GM18517 (cell line): ENCODE data around the gene ZDHHC8.

Source experiments
- ATAC-seq: cut with Tn5 transposase; IDR thresholded peaks from one replicate; pipeline ENCODE4 v1.9.1; 2021; ENCODE audit warnings: mild to moderate bottlenecking, moderate library complexity; ENCODE audit not compliant: unreplicated experiment

The ZDHHC8 gene

DNA sequence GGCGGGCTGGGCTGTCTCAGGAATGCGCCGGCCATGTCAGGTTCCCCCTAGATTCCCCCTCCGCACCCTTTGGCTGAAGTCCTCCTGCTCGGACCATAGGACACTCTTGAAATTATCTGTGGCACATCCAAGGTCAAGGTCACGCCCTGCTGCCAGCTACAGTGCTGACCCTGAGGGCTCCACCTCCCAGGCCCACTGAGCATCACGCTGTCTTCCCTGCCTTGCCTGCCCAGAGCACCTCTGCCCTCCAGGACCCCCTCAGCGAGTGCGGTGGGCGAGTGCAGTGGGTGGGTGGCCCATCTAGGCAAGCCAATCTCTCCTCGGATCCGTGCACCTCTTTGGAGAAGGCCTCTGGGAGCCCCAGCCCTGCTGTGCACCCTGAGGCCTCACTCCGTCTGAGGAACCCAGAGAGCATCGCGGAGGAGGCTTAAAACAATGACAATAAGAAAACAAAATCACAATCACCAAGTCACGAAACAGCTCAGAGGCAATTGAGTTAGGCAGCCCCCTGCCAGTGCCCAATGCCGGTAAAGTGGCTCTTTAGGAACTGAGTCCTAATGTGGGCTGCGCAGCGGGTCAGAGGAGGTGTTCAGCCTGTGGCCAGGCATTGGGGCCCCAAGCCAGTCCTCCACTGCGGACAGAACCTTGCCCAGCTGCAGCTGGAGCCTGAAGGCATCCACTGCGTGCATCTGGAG, 45.8 kb downstream of the ZDHHC8 start:
- no peak for ATAC-seq

DNA sequence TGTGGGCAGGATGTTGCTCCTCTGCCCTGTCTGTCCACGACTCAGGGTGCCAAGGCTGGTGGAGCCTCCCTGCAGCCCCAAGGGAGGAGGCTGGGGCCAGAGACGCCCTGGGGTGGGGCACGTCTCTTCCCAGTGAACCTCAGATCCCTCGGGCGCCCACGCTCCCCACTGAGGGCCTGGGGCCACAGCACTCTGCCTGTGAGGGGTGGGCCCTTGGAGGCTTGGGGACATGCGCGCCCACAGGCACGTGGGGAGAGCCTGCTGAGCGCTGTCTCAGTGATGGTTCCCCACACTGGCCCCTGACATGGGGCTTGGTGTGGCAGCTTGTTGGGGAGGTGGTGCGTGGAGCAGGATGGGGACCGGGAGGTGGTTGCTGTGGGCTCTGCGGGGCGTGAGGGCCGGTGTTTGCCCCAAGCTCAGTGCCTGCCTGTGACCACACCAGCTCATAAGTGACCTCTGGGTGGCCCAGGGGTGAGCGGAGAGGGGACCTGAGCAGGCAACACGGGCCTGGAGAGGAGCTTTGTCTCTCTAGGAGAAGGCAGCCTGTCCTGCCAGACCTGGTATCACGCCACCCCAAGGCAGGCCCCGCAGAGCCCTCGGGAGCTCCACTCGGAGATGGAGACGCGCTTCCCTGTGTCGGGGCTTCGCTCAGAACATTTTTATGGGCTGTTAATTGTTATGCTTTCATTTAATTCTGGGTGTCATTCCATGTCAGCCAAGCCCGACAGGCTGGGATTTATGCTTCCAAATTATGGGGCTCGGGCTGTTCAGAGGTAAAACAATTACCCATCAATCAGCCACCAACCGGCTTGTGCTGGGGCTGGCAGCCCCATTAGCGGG, 46.7 kb downstream of the ZDHHC8 start:
- no peak for ATAC-seq

DNA sequence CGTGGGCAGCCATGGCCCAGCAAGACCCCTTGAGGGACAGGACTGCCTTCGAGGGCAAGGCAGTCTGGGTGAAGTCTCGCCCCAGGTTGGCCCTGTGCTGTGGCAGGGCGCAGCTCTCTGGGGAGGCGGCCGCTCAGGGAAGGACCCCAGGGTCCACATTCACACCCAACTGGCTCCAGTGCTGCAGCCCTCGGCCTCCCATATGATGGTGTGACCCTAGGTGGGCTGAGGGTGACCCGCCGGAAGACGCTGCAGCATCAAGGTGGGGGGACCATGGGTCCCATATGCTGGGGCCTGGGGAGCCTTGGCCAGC, 47.3 kb downstream of the ZDHHC8 start:
- ATAC-seq, result no peak

DNA sequence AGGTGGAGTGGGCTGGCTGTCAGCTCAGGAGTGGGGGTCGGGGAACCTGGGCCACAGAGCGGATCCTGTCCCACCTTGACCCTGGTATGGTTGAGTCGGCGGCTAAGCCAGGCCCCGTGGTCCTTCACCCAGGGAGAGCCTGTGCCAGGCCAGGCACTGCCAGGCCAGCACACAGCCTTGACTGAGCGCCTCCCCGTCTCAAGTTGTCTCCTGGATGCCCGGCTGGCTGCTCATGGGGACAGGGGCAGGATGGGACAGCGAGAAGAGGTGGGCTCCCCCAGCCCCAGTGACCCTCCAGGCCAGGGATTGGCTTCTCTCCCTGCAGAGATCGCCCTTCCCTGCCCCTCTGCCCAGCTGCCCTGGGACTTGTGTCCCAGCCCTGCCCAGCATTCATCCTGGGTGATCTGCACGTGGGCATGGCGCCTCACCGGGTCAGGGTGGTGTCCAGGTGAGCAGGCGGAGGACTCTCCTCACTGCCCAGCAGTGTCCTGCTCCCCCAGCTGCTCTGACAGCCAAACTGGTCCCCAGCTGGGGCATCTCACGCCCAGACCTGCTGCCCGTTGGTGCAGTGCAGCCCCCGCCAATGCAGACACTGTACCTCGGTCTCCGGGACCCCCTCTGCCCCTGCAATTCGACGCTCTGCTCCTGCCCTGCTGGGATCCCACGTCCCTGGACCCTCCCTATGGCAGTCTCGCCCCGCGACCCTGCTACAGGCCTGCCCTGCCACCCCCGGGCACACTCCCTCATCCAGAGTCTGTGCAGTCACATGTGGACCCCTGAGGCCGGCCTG, 48.0 kb downstream of the ZDHHC8 start:
- ATAC-seq, result no peak

DNA sequence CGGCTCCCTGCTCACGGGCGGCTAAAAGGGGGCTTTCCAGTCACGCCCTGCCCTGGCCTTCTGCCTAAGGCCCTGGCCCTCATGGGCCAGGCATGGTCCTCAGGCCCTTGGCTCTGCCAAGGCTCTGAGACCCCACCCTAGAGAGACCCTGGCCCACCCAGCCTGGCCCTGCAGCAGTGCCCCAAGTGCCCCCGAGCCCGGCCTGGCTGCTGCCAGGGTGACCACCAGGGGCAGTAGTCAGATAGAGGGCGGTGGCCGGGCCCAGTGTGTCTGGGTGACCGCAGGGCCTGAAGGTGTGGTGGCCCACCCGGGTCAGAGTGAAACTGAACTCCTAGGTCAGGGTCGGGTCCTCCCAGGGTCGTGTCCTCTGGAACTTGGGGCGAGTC, 48.6 kb downstream of the ZDHHC8 start:
- no peak for ATAC-seq

DNA sequence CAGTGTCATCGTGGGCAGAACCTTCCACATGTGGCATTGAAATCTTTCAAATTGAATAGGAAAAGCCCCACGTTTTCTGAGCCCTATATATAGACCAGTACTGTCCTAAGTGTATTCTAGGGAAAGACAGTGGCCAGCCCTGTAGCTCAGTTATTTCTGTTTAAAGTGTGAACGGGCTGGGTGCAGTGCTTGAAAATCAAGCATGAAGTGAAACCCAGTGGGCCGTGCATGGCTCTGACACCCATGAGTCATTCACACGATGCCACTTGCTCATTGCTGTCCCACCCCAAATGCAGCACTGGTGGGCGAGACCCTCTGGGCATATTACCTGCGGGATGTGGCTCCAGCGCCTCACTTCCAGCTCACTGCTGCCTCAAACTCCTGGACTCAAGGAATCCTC, 49.0 kb downstream of the ZDHHC8 start:
- ATAC-seq, result no peak

DNA sequence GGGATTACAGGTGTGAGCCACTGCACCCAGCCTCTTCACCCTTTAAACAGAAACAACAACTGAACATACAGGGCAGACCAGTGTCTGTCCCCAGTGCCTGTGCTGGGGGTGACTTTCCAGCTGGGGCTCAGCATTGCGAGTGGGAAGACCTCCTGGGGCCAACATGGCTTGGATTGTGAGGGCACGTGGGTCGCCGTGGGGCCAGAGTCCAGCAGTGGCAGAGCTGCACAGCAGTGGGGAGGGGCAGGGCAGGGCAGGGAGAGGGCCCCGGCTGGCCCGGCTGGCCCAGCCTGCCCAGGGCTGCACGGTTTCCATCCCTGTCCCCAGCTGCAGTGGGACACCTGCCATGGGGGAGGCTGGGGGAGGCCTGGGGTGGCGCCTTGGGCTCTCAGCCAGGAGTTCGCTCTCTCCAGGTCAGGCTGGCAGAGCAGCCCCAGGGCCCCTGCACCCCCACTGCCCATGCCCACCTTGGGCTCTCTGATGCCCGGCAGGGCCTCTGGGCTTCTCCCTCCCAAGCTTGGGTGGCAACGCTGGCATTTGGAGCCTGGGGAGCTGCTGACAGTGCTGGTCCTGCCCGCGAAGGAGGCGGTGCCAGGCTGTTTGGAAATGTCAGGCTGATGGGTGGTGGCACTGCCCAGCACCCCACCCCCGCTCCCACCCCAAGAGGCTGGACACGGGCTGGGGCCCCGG, 49.7 kb downstream of the ZDHHC8 start:
- no peak for ATAC-seq

DNA sequence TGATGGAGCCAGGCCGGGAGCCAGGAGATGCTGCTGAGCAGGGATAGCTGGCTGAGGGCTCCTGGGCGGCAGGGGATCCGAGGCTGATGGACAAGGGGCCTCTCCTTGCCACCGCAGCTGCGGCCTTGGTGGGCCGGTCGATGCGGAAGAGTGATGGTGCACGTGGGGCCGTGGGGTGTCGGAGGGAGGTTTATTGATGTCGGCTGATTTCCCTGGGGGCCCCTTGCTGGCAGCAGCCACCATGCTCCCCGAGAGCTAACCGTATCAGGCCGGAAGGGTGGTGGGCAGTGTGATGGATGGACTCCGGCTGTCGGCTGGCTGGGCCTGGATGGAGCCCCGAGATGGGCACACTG, 50.3 kb downstream of the ZDHHC8 start:
- ATAC-seq, result no peak

DNA sequence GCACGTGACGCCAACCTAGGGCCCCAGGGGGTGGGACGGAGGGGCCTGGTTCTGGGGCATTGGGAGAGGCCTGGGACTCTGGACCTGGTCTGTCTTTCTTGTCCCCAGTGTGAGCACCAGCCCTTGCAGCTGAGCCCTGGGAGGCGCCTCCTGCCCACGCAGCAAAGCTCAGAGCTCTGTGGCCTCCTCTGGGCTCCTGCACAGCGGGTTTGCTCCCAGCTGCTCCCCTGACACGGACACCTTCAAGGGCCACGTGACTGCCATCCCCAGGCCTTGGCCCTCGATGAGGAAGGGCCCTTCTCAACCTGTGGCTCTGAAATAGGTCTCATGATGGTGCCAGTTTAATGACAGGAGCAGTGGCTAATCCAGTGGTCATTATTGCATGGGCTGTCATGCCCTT, 50.8 kb downstream of the ZDHHC8 start:
- no peak for ATAC-seq

DNA sequence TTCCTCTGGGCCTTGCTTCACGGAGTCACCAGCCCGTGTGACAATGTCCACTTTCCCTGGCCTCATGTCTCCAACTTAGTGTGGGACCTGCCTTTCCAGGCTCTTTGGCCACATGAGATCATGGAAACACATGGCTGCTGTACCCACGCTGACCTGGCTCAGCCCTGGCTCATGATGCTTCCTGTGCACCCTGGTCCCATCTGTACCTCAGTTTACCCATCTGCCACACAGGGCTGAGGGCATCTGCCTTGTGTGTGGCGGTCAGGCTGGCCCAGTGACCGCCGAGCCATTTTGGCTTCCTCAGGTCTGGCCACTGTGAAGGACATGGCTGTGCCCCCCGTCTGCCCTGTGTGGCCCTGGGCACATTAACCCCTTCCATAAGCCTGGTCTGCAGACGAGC, 51.5 kb downstream of the ZDHHC8 start:
- ATAC-seq, result no peak

DNA sequence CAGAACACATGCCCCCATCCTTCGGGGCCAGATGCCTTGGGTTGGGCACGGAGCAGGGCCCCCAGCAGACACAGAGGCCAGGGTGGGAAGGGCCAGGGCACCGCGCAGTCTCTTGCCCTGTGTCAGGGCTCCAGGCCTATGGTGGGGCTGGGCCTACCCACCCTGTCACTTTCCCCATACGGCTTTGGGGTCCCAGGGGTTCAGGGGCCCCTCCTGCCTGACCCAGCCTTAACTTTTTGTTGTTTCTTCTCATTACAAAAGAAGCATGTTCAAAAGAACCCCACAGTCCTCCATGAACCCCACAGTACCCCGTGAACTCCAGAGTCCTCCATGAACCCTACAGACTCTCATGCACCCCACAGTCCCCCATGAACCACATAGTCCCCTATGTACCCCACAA, 52.2 kb downstream of the ZDHHC8 start:
- no peak for ATAC-seq

DNA sequence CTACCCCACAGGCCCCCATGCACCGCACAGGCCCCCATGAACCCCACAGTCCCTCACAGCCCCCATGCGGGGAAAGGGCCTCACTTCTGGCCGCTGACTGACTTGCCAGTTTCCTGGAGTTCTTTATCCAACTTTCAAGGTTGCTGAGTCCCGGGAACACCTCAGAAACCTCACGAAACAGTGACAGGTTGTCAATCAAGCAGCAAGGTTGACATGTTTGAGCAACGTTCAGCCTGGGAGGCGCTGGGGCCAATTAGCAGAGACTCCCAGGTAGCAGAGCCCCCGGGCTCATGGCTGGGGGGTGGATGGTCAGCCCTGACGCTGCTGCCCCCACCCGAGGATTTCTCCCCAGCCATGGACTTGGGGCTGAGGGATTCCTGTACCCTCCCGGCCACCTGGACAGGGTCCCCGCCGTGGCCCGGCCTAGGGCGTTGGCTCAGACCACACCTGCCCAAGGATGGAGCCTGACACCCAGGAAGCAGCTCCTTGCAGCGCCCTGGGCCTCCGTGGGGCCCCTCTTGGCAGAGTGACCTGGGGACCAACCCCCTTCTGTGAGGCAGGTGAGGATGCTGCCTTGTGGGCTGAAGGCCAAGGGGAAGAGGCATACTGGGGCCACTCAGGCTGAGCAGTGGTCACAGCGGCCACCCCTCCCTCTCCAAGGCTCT, 53.0 kb downstream of the ZDHHC8 start:
- no peak for ATAC-seq

DNA sequence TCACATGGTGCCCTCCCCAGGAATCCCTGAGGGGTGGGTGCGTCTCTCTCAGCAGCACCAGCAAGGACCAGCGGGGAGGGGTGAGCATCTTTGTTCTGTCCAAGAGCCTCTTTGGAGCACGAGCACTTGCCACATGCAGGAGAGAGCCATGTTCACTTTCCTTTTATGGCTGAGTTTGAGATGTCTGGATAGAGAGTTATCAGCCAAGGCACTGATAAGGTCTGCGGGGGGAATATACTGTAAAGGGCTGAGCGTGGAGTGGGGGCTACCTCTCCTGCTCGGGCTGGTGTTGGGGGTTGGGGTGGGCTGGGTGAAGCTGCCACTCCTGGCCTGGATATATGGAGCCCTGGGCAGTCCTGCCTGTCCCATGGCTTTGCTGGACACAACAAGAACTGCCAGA, 54.1 kb downstream of the ZDHHC8 start:
- no peak for ATAC-seq

DNA sequence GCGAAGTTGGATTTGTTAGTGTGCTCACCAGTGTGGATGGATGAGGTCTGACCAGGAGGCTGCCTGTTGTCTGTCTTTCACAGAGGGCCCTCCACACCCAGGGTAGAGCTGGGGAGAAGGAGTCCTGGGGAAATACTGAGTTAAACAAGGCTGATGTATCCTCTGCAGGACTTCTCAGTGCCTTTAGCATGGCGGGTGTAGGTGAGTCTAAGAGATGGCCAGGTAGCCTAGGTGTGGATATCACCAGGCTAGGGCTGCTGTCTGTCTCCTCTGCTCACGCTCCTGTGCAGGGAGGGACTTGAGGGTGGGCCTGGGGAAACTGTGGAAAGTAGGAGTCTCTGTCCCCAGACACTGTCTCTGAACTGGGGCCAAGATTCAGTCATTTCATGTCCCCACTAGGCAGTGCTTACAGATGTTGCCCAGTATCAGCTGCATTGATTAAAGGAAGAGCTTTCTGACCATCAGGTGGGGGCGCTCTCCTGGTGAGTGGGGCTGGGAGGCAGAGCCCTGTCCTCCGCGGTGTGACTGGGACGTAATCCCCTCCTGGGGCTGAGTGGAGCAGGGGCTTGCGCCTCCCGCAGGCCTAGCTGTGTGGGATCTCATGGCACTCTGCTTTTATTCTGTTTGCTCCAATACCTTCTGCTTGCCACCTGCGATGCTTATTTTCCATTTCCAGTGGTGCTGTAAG, 54.7 kb downstream of the ZDHHC8 start:
- no peak for ATAC-seq

DNA sequence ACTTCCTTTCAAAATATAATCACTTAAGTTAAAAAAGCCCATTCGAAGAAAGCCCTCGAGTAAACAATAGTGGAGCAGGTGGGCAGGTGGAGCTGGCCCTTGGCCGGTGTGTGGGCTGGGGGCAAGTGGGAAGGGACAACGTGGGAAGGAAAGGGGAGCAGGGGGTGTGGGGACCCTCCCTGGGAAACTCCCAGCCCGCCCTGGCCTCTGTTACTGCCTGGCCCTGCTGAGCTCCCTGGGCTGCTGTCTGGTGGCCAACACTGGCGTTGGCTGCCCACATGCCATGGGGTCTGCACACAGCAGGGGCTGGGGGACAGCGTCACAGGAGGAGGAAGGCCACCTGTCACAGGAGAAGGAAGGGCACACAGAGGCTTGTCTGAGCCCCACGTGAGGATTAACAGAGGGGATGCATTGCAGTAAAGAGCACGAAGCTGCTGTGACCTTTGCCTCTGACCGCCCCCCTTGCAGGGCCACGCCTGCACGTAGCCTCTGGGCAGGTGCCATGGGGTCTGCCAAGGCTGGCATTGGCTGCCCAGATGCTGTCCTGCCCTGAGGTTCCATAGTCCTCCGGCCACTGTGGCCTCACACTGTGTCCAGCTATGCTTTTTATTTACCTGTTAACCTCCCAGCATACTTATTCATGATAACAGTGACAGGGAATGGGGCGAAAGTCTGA, 55.4 kb downstream of the ZDHHC8 start:
- ATAC-seq, result no peak

DNA sequence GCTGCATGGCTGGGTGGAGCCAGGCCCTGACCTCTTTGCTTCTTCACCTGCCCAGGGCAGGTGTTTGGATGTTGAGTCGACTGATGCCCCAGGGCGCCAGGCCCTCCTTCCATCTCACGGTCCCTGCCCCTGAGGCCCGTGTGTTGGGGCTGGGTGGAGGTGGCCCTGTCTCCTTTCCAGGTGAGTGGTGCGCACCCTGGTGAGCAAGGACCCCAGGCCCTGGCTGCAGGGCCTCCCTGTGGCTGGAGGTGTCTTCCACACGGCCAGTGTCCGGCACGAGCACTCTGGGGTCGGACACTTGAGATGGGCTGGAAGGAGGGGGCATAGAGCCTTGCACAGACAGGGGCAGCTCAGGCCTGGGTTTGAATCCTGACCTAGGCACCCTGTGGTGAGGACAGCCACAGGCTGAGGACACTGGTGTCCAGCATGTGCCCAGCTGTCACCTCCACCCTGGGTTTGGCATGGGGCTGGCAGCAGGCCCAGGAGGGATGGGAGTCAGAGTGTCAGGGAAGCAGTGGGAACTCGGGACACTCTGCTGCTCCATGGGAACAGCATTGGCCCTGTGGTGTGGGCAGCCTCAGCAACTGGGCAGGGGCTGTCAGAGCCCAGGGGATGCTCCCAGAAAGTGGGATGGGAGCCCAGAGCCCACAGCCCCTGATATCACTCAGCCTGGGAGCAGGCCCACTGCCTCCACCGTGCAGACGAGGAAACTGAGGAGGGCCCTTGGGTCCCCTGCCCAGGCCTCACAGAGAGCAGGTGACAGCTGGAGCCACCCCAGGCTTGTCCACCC, 56.4 kb downstream of the ZDHHC8 start:
- no peak for ATAC-seq

DNA sequence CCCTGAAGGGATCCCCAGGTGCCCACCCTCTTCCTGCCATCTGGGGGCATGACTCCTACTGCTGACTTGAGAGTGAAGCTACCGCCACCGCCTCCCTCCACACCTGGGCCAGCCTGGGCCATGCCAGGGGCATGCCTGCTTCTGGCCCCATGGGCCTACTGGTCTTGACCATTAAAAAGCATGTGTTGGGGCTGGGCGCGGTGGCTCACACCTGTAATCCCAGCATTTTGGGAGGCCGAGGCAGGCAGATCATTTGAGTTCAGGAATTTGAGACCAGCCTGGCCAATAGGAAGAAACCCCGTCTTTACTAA, 56.9 kb downstream of the ZDHHC8 start:
- no peak for ATAC-seq

DNA sequence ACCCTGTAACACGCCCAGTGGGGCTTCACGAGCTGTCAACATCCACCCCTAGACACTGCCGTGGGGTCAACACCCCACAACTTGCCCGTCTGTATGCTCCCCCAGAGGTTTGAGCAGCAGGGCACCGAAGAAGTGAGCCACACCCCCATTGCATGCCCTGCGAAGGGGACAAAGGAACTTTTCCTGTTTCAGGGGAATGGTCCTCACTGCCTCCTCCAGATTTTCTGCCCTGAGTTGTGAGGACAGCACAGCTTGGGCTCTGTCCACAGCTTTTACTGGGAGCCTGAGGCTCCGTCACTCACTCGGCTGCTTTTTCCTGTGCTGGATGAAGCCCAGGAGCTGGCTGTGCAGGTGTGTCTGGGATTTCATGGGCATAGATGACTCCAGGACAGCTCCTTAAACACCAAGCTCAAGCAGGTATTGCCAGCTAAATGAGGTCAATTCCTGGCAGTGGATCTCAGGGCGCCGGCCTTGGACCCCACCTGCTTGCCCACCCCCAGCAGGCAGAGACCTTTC, 59.5 kb downstream of the ZDHHC8 start:
- no peak for ATAC-seq

DNA sequence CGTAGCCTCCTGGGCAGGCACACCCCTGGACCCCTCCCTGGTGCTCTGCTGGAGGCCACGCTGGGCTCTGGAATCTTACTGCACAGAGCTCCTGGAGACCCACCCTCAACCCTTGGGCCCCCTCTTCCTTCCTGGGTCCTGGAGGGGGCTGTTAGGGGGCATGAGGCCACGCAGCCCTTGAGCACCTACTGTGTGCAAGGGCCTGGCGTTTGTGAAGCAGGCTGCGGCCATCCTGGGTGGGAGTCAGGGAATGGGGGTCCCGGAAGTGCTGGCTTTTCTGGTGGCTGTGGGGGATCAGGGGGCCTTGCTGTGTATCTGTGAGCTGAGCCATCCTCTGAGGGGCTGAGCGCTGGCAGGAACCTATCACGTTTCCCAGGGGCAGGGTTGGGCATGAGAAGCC, 60.2 kb downstream of the ZDHHC8 start:
- no peak for ATAC-seq
